Activated T-helper 9 cell treated with anti-CD3 and anti-CD28 coated beads, Interleukin-2, amount 50 U/mL, for 16 hours (primary cell): ENCODE results near the gene GPATCH1.
"Not testable (repeated sequence)": the region's sequence is repeated elsewhere in the genome, so short reads cannot be mapped to it uniquely, and the experiment has no call there.

Experiments used
- DNase-seq: peaks from one replicate; pipeline ENCODE4 v3.0.0-alpha.2; 2020; ENCODE audit warnings: low read depth

Gene GPATCH1

DNA sequence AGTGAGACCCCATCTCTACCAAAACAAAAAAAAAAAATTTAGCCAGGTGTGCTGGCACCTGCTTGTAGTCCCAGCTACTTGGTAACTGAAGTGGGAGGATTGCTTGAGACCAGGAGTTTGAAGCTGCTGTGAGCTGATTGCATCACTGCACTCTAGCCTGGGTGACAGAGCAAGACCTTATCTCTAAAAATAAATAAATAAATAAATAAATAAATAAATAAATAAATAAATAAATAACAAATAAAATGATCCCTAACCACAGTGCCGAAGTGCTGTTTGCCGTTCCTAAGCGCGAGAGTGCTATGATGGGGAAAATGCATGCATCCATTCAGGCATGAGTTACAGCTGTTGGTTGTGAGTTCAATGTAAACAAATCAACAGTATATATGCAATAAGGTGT is 78.2 kb downstream of the GPATCH1 start:
- DNase-seq, result no peak

DNA sequence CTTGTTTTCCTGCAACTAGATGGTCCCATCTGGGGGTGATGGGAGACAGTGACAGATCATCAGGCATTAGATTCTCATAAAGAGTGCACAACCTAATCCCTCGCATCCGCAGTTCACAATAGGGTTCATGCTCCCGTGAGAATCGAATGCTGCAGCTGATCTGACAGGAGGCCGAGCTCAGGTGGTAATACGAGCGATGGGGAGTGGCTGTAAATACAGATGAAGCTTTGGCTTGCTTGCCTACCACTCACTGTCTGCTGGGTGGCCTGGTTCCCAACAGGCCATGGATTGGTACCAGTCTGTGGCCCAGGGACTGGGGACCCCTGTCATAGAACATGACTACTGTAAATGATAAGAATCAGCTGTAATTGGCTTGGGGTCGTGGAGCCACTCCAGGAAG is 78.9 kb downstream of the GPATCH1 start:
- no peak for DNase-seq

DNA sequence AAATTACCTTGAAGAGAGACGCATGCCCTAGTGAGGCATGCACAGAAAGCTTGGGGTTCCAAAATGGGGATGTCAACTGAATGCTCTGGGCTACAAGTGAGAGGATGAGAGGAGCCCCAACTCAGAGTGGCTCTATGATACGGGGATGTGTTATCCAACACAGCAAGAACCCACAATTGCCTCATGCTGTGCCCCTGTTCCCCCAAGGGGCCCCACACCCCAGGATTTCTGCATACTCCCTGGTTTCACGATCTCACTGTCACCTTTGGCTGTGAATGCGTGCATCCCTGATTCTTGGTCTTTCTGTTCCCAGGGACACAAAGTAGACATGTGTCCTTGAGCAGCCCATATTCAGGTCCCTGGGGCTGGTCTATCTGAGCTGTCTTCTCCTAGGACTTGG is 80.2 kb downstream of the GPATCH1 start:
- DNase-seq, result no peak

DNA sequence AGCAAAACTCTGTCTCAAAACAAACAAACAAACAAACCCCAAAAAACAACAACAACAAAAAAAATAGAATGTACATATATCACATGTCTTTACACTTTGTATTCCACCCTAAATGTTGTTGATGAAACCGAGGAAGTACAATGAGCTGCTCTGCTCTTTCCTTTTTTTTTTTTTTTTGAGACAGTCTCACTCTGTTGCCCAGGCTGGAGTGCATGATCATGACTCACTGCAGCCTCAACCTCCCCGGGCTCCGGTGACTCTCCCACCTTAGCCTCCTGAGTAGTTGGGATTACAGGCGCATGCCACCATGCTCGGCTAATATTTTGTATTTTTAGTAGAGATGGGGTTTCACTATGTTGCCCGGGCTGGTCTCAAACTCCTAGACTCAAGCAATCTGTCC is 82.5 kb downstream of the GPATCH1 start:
- no peak for DNase-seq

DNA sequence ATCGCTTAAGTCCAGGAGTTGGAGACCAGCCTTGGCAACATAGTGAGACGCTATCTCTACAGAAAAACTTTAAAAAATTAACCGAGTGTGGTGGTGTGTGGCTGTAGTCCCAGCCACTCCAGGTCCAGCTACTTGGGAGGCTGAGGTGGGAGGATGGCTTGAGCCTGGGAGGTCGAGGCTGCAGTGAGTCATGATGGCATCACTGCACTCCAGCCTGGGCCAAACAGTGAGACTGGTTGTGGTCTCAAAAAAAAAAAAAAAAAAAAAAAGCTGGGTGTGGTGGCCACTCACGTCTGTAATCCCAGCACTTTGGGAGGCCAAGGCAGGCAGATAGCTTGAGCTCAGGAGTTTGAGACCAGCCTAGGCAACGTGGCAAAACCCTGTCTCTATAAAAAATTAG is 85.1 kb downstream of the GPATCH1 start:
- not testable (repeated sequence) for DNase-seq

DNA sequence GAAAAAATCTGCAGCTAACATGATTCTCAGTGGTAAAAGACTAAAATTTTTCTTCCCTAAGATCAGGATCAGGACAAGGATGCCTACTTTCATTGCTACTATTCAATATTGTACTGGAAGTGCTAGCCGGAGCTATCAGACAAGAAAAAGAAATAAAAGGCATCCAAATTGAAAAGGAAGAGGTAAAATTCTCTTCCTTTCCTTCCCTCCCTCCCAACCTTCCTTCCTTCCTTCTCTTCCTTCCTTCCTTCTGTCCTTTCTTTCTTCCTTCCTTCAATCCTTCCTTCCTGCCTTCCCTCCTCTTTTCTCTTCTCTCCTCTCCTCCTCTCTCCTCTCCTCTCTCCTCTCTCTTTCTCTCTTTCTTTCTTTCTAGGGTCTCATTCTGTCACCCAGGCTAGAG is 86.5 kb downstream of the GPATCH1 start:
- no peak for DNase-seq

DNA sequence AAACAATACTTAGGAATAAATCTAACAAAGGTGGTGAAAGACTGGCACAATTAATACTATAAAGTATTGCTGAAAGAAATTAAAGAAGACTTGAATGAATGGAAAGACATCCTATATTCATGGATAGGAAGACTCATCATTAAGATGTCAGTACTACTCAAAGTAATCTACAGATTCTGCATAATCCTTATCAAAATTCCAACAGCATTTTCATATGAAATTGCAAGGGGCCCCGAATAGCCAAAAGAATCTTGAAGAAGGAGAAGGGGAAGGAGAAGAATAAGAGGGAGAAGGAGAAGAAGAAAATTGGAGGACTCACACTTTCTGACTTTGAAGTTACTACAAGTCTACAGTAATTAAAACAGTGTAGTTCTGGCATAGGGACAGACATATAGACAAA is 87.5 kb downstream of the GPATCH1 start:
- no peak for DNase-seq

DNA sequence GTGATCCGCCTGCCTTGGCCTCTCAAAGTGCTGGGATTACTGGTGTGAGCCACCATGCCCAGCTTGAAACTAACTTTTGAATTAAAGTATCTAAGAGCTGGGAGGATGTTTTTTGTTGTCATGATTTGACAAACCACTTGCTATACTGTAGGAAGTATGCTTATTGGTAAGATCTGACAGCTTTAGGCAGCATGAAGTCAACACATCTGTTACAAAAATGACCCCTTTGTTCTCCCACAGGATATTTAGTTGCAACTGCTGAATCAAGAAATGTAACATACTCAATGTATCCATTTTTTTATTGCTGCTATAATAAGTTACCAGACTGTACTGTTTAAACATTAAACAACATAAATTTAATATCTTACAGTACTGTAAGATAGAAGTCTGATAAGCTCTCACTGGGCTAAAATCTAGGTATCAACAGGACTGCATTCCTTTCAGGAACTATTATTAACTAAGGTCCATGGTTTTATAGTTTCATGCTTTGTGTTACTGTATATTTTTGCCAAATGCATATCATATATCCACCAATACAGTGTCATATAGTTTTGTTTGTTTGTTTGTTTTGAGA is 90.3 kb downstream of the GPATCH1 start:
- DNase-seq, result no peak

DNA sequence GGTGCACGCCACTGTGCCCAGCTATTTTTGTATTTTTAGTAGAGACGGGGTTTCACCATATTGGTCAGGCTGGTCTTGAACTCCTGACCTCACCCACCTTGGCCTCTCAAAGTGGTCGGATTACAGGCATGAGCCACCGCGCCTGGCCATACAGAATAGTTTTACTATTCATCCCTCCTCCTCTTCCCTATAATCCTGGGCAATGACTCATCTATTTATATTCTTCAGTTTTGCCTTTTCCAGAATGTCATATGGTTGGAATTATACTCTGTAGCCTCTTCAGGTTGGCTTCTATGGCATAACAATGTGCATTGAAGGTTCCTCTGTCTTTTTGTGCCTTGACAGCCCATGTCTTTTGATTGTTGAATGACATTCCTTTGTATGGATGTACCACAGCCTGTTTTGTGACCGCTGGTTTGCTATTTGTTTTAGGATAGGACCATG is 91.0 kb downstream of the GPATCH1 start:
- no peak for DNase-seq

DNA sequence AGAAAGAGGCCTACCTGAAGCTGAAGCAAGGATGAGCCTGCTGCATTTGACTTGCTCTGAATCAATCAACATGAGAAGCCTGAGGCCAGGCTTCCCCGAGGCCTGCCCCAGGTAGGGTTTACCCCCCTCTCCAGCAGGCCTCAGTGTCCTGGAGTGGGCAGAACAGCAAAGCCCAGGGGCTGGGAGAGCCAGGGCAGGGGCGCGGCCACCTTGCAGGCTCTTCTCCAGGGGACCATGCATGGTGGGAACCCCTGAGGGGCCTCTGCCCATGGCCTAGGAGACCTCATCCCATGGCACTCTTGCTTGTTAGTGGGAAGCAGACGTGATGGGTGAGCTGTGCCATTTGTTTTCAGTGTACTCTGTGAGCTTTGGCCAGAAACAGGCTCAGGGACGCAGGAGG is 93.2 kb downstream of the GPATCH1 start:
- DNase-seq, result no peak

DNA sequence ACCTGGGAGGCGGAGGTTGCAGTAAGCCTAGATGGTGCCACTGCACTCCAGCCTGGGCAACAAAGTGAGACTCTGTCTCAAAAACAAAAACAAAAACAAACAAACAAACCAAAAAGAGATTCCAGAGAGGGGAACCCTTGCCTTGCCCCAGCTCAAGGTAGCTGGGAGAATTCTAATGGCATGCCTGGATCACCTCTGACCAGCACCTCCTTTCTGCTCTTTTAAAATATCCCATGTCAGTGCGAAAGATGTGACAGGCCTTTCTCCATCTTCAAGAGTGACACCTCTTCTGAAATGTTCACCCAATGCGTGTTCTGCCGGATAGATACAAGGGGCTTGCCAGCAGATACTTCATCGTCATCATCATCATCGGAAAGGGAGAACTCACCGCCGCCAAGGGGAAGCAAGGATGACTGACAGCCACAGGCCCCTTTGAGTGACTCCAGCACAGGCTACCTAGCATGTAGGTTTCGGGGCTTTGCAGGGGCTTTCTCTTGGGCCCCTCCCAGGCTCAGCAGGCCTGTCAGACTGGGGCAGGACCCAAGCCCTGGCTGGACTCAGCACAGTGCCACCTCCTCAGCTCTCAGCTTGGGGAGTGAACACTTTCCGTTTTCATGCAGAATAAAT is 94.3 kb downstream of the GPATCH1 start:
- no peak for DNase-seq

DNA sequence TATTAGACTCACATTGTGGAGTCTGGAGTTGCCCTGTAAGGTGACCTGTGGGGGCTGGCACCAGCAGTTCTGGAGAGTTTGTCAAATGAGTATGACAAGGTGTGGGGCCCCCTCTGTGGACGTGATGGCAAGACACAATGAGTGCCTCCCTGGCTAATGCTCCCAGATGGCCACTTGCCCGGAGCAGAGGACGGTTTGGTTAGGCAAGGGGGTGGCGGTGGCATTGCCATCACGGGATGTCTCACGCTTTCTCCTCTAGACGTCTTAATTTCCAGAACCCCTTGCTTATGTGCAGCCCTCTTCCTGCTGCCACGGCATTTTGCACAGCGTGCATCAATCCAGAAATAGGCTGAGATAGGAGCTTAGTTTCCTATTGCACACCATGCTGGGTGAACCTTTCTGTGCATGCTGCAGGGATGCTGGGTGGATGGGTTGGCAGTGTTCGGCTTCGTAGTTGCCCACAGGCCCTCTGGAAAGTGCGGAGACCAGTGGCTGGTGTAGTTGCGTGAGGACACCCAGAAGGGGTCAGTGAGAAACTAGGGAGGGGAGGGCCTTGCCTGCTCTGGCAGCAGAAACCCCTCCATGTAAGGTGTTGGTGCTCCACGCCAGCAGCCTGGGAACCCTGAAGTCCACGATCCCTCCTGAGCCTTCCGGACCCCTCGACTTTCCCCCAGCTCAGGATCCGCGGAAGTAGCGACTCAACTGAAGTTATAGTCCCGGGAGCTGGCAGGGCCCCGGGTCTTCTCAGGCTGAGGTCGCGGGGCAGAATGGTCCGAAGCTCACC is 95.1 kb downstream of the GPATCH1 start:
- peak; percentile 6 for DNase-seq

DNA sequence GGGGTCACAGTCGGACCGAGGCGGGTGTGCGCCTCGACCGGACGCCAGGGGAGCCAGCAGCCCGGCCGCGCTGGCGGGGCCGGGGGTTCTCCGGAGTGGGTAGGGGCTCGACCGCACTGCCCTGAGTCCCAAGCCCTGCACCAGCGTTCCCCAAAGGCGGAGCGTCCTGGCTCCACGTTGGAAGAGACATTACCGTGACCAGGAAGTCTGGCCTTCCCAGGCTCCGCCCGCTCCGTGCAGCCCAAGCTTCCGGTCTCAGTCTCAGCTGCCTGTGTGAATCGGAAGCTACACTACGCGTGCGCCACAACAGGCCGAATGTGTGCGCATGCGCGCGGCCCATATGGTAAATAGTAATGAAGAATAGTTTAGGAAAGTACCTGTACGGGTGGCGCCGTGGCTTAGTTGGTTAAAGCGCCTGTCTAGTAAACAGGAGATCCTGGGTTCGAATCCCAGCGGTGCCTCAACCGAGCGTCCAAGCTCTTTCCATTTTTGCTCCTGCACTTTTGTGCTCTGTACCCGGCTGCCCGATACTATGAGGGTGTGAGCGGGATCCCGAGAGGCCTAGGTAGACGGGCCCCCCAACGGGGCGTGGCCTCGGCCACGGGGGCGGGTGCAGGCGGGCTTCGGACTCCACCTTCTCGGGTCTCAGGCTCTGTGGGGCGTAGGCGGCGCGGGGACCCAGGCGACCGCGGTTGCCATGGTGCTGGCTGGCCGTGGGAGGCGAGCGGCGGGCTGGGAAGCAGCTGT is 95.9 kb downstream of the GPATCH1 start:
- peak; percentile 94 for DNase-seq

DNA sequence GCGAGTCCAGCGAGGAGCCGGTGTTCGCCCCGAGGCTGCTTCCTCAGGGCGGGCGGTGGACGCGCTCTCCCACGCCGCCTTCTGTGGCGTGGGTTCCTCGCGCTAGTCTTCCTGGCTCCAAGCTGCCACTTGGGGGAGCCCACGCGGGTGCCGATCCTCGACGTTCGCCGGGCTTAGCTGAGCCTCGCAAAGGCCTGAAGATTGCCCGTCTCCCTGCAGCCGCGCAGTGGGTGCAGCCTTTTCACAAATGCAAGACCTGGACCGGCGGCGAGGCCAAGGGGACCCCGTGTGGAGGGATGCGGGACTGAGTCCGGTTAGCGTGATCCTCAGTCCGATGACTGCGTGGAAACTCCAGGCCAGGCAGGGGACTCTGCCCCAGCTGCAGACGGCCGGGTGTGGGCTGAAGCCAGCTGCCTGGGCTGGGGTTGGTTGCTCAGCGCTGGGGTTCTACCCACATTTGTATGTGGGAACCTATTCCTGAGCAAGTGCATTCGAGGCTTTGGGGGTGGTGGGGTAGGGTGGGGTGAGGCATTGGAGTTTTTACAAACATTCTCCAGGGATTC is 96.5 kb downstream of the GPATCH1 start:
- no peak for DNase-seq
